NCI-H524 treated with DMSO at 0.1 percent for 48 hours (cell line): ENCODE results near the gene ZBTB44.
"Not testable (repeated sequence)": the region's sequence is repeated elsewhere in the genome, so short reads cannot be mapped to it uniquely, and the experiment has no call there.

ENCODE experiments used
- DNase-seq: peaks from one replicate; lab custom pipeline; 2025; lab: John Stamatoyannopoulos, UW

ZBTB44 gene

GRCh38 chr11:130312046-130312445, 2.7 kb downstream of the ZBTB44 start:
- DNase-seq: no peak

- DNase-seq: no peak
Observed at GRCh38 chr11:130310622-130311021, 4.1 kb downstream of the ZBTB44 start.

- DNase-seq: no peak
Observed at GRCh38 chr11:130308886-130309285, 5.8 kb downstream of the ZBTB44 start.

GRCh38 chr11:130308059-130308458, 6.7 kb downstream of the ZBTB44 start:
- DNase-seq: no peak

GRCh38 chr11:130304651-130305050, 10.1 kb downstream of the ZBTB44 start:
- DNase-seq: no peak

- peak; percentile 0 for DNase-seq
Observed at GRCh38 chr11:130301002-130301401, 13.7 kb downstream of the ZBTB44 start.

- no peak for DNase-seq
Observed at GRCh38 chr11:130300567-130300966, 14.2 kb downstream of the ZBTB44 start.

- no peak for DNase-seq
Observed at GRCh38 chr11:130299978-130300377, 14.7 kb downstream of the ZBTB44 start.

- no peak for DNase-seq
Observed at GRCh38 chr11:130295657-130296056, 19.1 kb downstream of the ZBTB44 start.

- no peak for DNase-seq
Observed at GRCh38 chr11:130282111-130282510, 32.6 kb downstream of the ZBTB44 start.

- DNase-seq: not testable (repeated sequence)
Observed at GRCh38 chr11:130281341-130281740, 33.4 kb downstream of the ZBTB44 start.

GRCh38 chr11:130279989-130280388, 34.7 kb downstream of the ZBTB44 start:
- DNase-seq: no peak

- no peak for DNase-seq
Observed at GRCh38 chr11:130278745-130279144, 36.0 kb downstream of the ZBTB44 start.

- no peak for DNase-seq
Observed at GRCh38 chr11:130278151-130278550, 36.6 kb downstream of the ZBTB44 start.

- no peak for DNase-seq
Observed at GRCh38 chr11:130272336-130272735, 42.4 kb downstream of the ZBTB44 start.

- DNase-seq: no peak
Observed at GRCh38 chr11:130269326-130269943, 45.3 kb downstream of the ZBTB44 start.

- DNase-seq: no peak
Observed at GRCh38 chr11:130263351-130263750, 51.4 kb downstream of the ZBTB44 start.

GRCh38 chr11:130262424-130262823, 52.3 kb downstream of the ZBTB44 start:
- DNase-seq: no peak

- no peak for DNase-seq
Observed at GRCh38 chr11:130261571-130261970, 53.1 kb downstream of the ZBTB44 start.

GRCh38 chr11:130260742-130261141, 54.0 kb downstream of the ZBTB44 start:
- no peak for DNase-seq

- no peak for DNase-seq
Observed at GRCh38 chr11:130260080-130260627, 54.6 kb downstream of the ZBTB44 start.

GRCh38 chr11:130251763-130252162, 63.0 kb downstream of the ZBTB44 start:
- DNase-seq: not testable (repeated sequence)

- DNase-seq: not testable (repeated sequence)
Observed at GRCh38 chr11:130249929-130250328, 64.8 kb downstream of the ZBTB44 start.

- no peak for DNase-seq
Observed at GRCh38 chr11:130249371-130249770, 65.3 kb downstream of the ZBTB44 start.
